Uterus (tissue), 4 donors: Measurements from ENCODE around the gene S100A8. TPM values are rescaled to one million over a fixed set of nuclear protein-coding genes. Genes with fewer than 3 reads are reported as not detected.

Experiments
- DNase-seq, 2 donors: peaks; one replicate each; pipeline ENCODE4 v3.0.0-alpha.2; 2019 to 2020
- H3K27ac ChIP-seq, 2 donors: fragments of 200-600 bp; sonication (generic); 1 replicate in 1 of 2; 2 replicates in 1 of 2; pipeline ENCODE4 v1.5.1; 2016 to 2018
- H3K27me3 ChIP-seq, 2 donors: fragments of 200-600 bp; sonication (generic); one replicate each; pipeline ENCODE4 v1.5.1; 2018 to 2019; ENCODE audit warnings: control low read depth in 1 of 2
- H3K36me3 ChIP-seq, 2 donors: fragments of 200-600 bp; sonication (generic); one replicate each; pipeline ENCODE4 v1.5.1; 2019; ENCODE audit warnings: control low read depth in 1 of 2
- H3K4me1 ChIP-seq, 2 donors: fragments of 200-600 bp; sonication (generic); one replicate each; pipeline ENCODE4 v1.5.1; 2018 to 2019; ENCODE audit warnings: control low read depth in 1 of 2
- H3K4me3 ChIP-seq, 2 donors: fragments of 200-600 bp; sonication (generic); 1 replicate in 1 of 2; 2 replicates in 1 of 2; pipeline ENCODE4 v1.5.1; 2018 to 2019; ENCODE audit warnings: mild to moderate bottlenecking in 1 of 2
- H3K9me3 ChIP-seq, 2 donors: fragments of 200-600 bp; sonication (generic); one replicate each; pipeline ENCODE4 v1.5.1; 2019; ENCODE audit warnings: control low read depth in 1 of 2
- CTCF ChIP-seq, 4 experiments: fragments of 200-600 bp in 2 of 4; fragments of 450-650 bp in 2 of 4; sonication (generic) in 2 of 4; IDR thresholded peaks; one replicate each; pipeline ENCODE4 v1.5.1; 2016 to 2019; ENCODE audit warnings: antibody characterized with exemption in 4 of 4, mild to moderate bottlenecking in 2 of 4, moderate library complexity in 1 of 4
- POLR2A ChIP-seq, 2 donors: fragments of 450-650 bp; IDR thresholded peaks; one replicate each; pipeline ENCODE4 v1.6.1; 2016; ENCODE audit warnings: antibody characterized with exemption in 2 of 2, mild to moderate bottlenecking in 1 of 2, moderate library complexity in 1 of 2
- intact Hi-C: fragments of 100-400 bp; cut with DNase I; formaldehyde crosslinking; loops from one replicate; pipeline ENCODE4 v1.15.1; 2023; ENCODE audit warnings: low total_unique reads
- total RNA-seq, 4 donors: library from RNA; depleted of rRNA in 3 of 4; stranded (reverse); fragments of >200 nt in 3 of 4; gene quantifications; one replicate each; pipeline versions ENCODE4 v1.1.0 to v1.2.4, GENCODE V29; 2014 to 2023
- donor health status: DM: yes; HTN: yes; CAD: no.

Gene S100A8
- total RNA-seq, 4 donors from 2014 or later, result 5.4 to 25.2 (median 24.7) TPM; not detected in 1

- Histone ChIP-seq H3K27ac (no peak overlapping the region), H3K36me3 (no peaks in the 10 kb centered on the region), H3K4me1 (no peaks in the 10 kb centered on the region), H3K27me3 (no peaks in the 10 kb centered on the region), H3K4me3 (no peak overlapping the region), H3K9me3 (no peaks in the 10 kb centered on the region)
- no peak for DNase-seq
- intact Hi-C loops, result no loop called here
- TF ChIP-seq POLR2A (IDR thresholded peaks at IDR 0.05), result no peak
- no peak for TF ChIP-seq CTCF (IDR thresholded peaks at IDR 0.05)
These were observed 19.6 kb downstream of the S100A8 start for GRCh38 chr1:153371231-153371630.

- Histone ChIP-seq H3K4me1 (no peaks in the 10 kb centered on the region), H3K4me3 (no peak overlapping the region), H3K27me3 (no peaks in the 10 kb centered on the region), H3K9me3 (no peaks in the 10 kb centered on the region), H3K27ac (no peak overlapping the region), H3K36me3 (no peaks in the 10 kb centered on the region)
- TF ChIP-seq POLR2A (IDR thresholded peaks at IDR 0.05) (no peak), CTCF (IDR thresholded peaks at IDR 0.05) (no peak)
- intact Hi-C loops, result no loop called here
- DNase-seq, result no peak
These were observed 20.7 kb downstream of the S100A8 start for GRCh38 chr1:153370146-153370545.

- Histone ChIP-seq H3K4me1 (no peaks in the 10 kb centered on the region), H3K36me3 (no peaks in the 10 kb centered on the region), H3K4me3 (no peak overlapping the region), H3K27ac (no peak overlapping the region), H3K9me3 (no peaks in the 10 kb centered on the region), H3K27me3 (no peaks in the 10 kb centered on the region)
- no peak for DNase-seq
- intact Hi-C loops, result no loop called here
- TF ChIP-seq CTCF (IDR thresholded peaks at IDR 0.05) (no peak), POLR2A (IDR thresholded peaks at IDR 0.05) (no peak)
These were observed 22.4 kb downstream of the S100A8 start for GRCh38 chr1:153368495-153368894.

- Histone ChIP-seq H3K9me3 (no peaks in the 10 kb centered on the region), H3K36me3 (no peaks in the 10 kb centered on the region), H3K4me3 (no peak overlapping the region), H3K4me1 (no peaks in the 10 kb centered on the region), H3K27ac (no peak overlapping the region), H3K27me3 (no peaks in the 10 kb centered on the region)
- no peak for DNase-seq
- no peak for TF ChIP-seq CTCF (IDR thresholded peaks at IDR 0.05)
- TF ChIP-seq POLR2A (IDR thresholded peaks at IDR 0.05), result no peak
- intact Hi-C loops, result no loop called here
These were observed 23.8 kb downstream of the S100A8 start for GRCh38 chr1:153367090-153367489.

- no peaks in the 10 kb centered on the region for H3K36me3 ChIP-seq
- H3K27ac ChIP-seq, result no peak overlapping the region
- intact Hi-C loops, result no loop called here
- DNase-seq, result no peak
- H3K9me3 ChIP-seq, result no peaks in the 10 kb centered on the region
- TF ChIP-seq CTCF (IDR thresholded peaks at IDR 0.05), result no peak
- TF ChIP-seq POLR2A (IDR thresholded peaks at IDR 0.05), result no peak
- no peaks in the 10 kb centered on the region for H3K4me1 ChIP-seq
- H3K27me3 ChIP-seq, result no peaks in the 10 kb centered on the region
- no peak overlapping the region for H3K4me3 ChIP-seq
These were observed 24.6 kb downstream of the S100A8 start for GRCh38 chr1:153366261-153366660.
